Dermis microvascular lymphatic vessel endothelial cell (primary cell): ENCODE results near the gene HPS4. TPM values are rescaled to one million over a fixed set of nuclear protein-coding genes. Genes with fewer than 3 reads are reported as not detected.
A peak's percentile ranks its signal among the peaks of the same experiment; 100 is the strongest.

Source experiments
- DNase-seq, 2 donors: peaks; one replicate each; pipeline versions ENCODE4 v3.0.0 to v3.0.0-alpha.2; 2010; ENCODE audit warnings: low read depth in 2 of 2
- total RNA-seq: library from RNA; depleted of rRNA; stranded (reverse); fragments of >200 nt; gene quantifications from 2 replicates; pipeline ENCODE4 v1.2.1, GENCODE V29; 2014

Gene HPS4
- total RNA-seq, 1 donor from 2014 or later, result 11.6 TPM

DNA sequence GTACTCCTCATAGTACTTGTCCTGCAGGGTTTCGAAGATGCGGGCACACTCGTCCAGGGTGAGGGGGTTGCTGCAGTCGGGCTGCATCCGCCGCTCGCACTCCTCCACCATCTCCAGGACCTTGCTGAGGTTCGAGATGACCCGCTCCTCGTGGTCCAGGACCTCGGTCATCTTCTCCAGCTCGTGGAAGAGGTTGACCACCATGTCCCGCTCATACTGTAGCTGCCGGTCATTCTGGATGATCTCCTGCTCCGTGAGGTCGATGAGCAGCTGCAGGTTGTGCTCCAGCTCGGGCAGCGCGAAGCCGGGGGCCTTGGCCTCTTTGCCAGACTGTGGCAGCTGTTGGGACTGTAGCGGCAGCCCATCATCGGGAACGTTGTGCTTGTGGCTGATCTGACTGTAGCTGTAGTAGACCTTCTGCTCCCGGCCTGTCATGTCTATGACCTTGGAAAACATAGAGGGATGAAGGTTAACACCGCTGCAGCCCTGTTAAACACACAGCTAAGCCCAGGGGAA, 15.7 kb upstream of the HPS4 start:
- DNase-seq, result no peak

- no peak for DNase-seq
Observed at GRCh38 chr22:26496456-26496855, 12.9 kb upstream of the HPS4 start.

DNA sequence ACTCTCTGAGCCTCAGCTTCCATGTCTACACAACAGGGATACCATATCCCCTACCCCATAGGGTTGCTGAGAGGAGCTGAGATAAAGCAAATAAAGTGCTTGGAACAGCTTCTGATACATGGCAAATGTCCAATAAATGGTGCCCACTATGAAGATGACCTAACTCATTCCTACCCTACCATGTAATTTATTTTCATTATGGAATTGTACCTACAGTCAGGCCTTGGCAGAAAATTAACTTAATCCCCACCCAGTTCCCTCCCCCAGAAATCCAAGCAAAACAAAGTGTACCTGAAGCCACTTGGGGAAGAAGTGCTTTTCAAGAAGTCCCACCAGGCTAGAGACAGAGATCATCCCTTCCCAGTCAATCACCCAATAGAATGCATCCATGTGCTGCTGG, 10.9 kb upstream of the HPS4 start:
- no peak for DNase-seq

DNA sequence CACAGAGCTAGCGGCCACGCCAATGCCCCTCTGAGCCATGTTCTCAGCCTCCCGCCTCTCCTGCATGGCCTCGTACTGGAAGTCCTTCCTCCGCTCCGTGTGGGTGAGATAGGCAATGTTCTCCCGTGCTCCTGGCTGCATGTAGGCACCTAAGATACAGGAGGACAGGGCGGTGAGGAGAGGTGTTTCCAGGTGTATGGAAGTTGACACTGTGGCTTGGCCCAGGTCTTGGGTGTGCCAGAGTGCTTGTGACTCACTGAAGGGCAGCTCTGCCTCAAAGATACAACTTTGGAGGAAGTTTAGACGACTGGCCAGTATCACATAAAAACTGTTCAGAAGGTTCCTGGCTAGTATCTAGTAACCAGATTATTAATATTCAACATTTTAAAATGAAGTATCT, 8.6 kb upstream of the HPS4 start:
- no peak for DNase-seq

DNA sequence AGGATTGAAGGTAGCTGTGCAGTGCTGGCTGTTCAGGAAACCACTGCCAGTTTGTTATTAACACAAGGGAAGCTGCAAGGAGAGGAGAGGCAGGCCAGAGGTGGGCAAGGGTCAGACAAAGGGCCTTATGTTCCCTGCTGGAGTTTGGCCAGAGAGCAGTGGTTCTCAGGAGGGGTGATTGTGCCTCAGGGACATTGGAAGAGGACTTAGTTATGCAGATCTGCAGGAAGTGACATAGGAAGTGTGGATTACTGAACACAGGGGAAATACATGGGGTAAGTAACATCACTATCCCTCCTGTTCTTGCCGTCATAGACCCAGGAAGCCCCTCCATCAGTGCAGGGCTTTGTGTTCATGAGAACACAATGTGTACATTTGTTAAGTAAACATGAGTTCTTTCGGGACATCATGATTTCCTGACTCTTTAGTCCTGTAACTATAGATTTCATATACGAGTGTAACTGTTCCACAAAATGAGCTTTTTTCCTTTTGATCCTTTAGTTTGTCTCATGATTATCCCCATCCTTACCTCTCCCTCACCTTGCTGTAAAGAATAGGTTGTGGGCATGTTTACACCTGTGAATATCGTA, 6.0 kb upstream of the HPS4 start:
- no peak for DNase-seq

DNA sequence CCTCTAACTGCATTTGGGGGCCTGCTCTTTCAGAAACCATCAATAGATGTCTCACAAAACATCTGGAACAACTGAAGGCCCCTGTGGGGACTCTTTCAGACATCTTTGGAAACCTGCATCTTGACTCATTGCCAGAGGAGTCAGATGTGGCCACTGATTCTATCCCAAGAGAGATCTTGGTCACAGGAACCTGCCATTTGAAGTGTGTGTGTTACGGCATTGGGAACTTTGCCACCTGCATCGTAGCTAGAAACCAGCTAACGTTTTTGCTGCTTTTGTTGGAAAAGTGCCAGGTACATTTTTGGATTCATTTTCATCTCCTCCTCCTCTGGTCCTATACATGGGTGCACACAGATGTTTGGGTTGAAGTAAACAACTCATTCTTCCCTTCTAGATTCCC, 4.4 kb upstream of the HPS4 start:
- no peak for DNase-seq

DNA sequence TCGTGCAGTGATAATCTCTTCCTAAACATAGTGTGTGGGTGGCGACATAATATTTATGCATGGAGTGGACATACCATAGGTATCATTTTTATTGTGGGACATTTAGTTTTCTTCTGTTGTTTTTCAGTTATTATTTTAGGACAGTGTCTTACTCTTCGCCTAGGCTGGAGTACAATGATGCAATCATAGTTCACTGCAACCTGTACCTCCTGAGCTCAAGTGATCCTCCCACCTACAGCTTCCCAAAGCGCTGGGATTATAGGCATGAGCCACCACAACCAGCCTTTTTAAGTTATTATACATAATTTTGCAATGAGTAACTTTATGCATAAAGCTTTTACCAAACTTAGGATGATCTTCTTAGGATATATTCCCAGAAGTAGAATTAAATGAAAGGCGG, 2.8 kb upstream of the HPS4 start:
- no peak for DNase-seq

- DNase-seq, result no peak
Observed at GRCh38 chr22:26485806-26486390, 2.3 kb upstream of the HPS4 start.

DNA sequence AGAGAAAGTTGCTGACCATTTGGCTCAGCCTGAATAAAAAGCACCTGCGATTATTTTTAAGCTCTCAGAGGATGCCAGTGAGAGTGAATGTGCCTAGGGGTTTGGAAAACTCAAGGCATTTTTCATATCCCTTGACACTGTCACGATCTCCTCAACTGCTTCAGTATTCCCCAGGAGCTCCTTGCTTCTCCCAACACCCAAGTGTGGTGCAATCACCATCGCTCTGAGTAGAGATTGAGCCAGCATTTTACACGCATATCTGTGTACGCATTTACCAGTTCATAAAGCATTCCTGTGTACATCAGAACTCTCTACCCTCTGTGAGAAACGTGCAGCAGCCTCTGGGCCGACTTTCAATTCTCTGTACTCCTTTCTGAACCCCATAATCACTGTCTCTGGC, 1.4 kb upstream of the HPS4 start:
- DNase-seq, result no peak

GRCh38 chr22:26484360-26484706, 750 bp upstream of the HPS4 start:
- peak; percentile 17 to 67 for DNase-seq

DNA sequence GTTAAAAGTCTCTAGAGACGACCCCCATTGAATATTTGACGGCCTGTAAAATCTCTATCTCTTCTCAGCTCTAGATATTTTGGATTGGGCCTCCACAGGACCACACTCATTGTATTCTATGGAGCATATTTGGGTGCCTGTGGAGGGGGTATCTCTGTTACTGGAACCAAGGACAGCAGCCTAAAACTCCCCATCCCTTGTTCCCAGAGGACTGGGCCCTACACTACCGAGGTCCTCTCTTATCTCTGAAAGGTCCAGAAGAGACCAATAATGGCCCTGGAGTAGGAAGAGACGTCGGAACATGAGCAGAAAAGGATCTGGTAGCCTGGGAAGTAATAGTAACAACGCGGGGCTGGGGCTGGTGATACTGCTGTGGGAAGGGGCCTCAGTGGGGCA, 542 bp downstream of the HPS4 start:
- DNase-seq, result no peak

- no peak for DNase-seq
Observed at GRCh38 chr22:26482161-26482560, 1.4 kb downstream of the HPS4 start.

DNA sequence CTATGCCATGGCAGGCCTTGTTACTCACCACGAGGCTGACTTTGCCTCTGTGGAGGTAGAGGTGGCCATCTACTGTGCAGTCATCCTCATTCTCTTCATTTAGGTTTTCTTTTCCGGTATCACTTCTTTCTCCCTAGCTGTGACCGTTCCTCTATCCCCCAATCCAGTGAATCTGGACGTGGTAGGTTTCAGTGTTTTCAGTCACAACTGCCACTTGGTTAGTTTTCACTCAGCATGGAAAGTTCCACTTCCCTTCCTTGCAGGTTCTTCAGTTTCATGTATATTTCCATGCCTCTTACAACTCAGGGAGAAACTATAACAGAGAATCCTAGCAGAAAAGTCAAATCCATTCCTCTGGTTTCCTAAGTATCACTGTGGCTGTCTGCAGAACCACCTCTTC, 1.9 kb downstream of the HPS4 start:
- DNase-seq, result no peak

GRCh38 chr22:26481112-26481693, 2.4 kb downstream of the HPS4 start:
- DNase-seq, result no peak

- DNase-seq, result no peak
Observed at GRCh38 chr22:26480611-26480932, 3.0 kb downstream of the HPS4 start.

- DNase-seq, result no peak
Observed at GRCh38 chr22:26479792-26480610, 3.6 kb downstream of the HPS4 start.

- DNase-seq, result no peak
Observed at GRCh38 chr22:26479043-26479791, 4.4 kb downstream of the HPS4 start.

GRCh38 chr22:26477341-26477731, 6.2 kb downstream of the HPS4 start:
- DNase-seq, result no peak

DNA sequence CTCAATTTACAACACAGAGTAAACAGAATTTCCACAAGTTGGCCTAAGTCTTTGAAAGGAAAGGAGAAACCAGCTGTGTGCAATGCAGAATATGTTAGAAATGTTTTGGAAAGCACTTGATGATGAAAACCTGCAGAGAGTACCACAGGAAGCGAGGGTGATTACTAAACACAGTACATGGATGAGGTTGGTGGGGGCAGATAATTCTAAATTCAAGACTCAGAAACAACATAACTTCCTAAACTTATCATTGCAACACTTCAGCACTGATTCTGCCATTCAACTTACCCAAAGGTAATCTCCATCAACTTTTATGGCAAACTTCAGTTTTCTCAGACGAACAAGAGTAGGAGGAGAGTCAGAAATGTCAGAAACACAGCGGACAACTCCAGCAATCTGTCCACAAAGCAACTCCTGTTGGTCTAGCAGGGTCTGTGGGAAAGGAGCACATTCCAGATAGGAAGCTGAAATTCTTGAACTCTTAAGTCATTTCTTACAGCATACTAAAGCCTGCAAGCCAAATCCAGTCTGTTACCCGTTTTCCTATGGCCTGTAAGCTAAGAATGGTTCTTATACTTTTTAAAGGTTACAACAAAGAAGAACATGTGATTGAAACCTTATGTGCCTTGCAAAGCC, 6.8 kb downstream of the HPS4 start:
- DNase-seq, result no peak

GRCh38 chr22:26474682-26475081, 8.9 kb downstream of the HPS4 start:
- peak in 1 of 2 donors; percentile 48 for DNase-seq

DNA sequence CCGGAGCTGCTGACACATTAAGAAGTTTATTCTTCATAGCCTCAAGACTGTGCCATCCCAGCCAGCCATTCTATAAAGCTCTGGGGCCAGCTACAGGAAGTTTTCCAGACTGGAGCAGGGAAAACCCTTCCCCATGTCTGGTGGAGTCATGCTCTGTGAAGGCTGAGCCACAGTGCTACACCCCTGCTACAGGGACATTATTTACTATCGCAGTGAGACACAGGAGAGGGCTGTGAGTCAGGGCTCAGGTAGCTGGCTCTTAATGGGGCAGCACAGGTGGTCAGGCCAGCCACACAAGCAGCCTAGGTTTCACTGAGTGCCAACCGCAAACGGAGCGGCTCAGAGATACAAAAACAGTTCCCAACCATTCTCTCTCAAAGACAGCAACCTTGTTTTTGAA, 12.1 kb downstream of the HPS4 start:
- DNase-seq, result peak; percentile 30 to 97
